ENCODE measurements around the gene OGFOD2. TPM values are rescaled to one million over a fixed set of nuclear protein-coding genes. Genes with fewer than 3 reads are reported as not detected.

OGFOD2 gene
- polyA plus RNA-seq, 1 experiment: 10.8 TPM

DNA sequence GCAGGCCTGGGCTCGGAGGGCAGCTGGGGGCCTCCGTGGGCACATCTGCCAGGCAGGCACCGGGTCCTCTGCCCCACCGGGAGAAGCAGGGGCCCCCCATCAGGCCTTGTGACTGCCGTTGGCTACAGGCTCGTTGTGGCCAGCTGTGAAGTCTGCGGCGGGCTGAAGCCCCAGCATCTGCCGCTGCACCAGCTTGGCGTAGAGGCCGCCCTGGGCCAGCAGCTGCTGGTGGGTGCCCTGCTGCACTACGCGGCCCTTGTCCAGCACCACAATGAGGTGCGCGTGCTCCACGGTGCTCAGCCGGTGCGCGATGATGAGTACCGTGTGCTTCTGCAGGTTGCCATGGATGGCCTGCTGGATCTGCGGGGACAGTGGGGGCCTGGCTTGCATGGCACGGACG, 45.2 kb upstream of the OGFOD2 start:
- no peak for DNase-seq (ENCODE audit: low read depth)
- ChIA-PET POLR2A (no interaction called here), CTCF (interaction anchor here (0.7 kb wide), 1 partner anchor 69 kb away, joined by 4 read pairs; no protein-coding TSS in a partner anchor)
- no peaks in the 10 kb centered on the region; the same call in none of the 2 replicates for H3K36me3 ChIP-seq (ENCODE audit: control insufficient read depth, insufficient read depth, low read length)
- TF ChIP-seq, protein P1, sequence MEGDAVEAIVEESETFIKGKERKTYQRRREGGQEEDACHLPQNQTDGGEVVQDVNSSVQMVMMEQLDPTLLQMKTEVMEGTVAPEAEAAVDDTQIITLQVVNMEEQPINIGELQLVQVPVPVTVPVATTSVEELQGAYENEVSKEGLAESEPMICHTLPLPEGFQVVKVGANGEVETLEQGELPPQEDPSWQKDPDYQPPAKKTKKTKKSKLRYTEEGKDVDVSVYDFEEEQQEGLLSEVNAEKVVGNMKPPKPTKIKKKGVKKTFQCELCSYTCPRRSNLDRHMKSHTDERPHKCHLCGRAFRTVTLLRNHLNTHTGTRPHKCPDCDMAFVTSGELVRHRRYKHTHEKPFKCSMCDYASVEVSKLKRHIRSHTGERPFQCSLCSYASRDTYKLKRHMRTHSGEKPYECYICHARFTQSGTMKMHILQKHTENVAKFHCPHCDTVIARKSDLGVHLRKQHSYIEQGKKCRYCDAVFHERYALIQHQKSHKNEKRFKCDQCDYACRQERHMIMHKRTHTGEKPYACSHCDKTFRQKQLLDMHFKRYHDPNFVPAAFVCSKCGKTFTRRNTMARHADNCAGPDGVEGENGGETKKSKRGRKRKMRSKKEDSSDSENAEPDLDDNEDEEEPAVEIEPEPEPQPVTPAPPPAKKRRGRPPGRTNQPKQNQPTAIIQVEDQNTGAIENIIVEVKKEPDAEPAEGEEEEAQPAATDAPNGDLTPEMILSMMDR (IDR thresholded peaks at IDR 0.05; ENCODE audit: insufficient read depth, low read depth, low read length): no peak
- H3K4me3 ChIP-seq (ENCODE audit: low read depth, low read length): no peak overlapping the region
- no peaks in the 10 kb centered on the region for H3K27me3 ChIP-seq (ENCODE audit: control insufficient read depth, insufficient read depth, low read length)

DNA sequence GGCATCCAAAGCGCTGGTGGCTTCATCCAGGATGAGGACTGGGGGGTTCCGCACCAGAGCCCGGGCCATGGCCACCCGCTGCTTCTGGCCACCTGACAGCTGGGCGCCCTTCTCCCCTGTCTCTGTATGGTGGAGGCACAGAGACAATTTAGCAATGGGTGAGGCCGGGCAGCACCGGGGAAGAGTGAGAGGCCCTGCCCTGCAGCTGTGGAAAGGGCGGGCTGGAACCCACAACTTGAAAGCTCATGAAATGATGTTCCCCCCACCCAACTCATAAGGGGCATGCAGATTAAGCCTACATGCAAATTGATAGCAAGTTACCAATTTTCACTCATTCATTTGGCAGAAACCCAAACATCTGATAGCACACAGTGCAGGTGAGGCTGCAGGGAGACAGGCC, 42.8 kb upstream of the OGFOD2 start:
- no peak overlapping the region for H3K4me3 ChIP-seq (ENCODE audit: low read depth, low read length)
- no peaks in the 10 kb centered on the region; the same call in none of the 2 replicates for H3K36me3 ChIP-seq (ENCODE audit: control insufficient read depth, insufficient read depth, low read length)
- CTCF ChIA-PET: no interaction called here
- DNase-seq (ENCODE audit: low read depth): no peak
- POLR2A ChIA-PET: no interaction called here
- H3K27me3 ChIP-seq (ENCODE audit: control insufficient read depth, insufficient read depth, low read length): no peaks in the 10 kb centered on the region
- TF ChIP-seq, protein P1 (IDR thresholded peaks at IDR 0.05; ENCODE audit: insufficient read depth, low read depth, low read length): no peak

DNA sequence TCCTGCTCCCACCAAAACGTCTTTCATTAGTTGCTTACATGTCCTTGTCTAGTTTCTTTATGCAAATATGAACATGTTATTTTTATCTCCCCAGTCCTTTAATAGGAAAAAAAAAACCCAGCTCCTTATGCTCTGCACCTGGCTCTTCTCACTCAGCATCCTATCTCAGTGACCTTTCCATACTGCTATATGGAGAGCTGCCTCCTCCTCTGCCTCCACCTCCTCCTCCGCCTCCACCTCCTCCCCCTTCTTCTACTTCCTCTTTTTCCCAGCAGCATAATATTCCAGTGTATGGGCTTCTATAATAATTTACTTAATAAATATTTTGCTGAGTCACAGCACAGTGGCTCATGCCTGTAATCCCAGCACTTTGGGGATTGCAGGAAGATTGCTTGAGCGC, 40.3 kb upstream of the OGFOD2 start:
- CTCF ChIA-PET: no interaction called here
- no peak overlapping the region for H3K4me3 ChIP-seq (ENCODE audit: low read depth, low read length)
- no peaks in the 10 kb centered on the region for H3K27me3 ChIP-seq (ENCODE audit: control insufficient read depth, insufficient read depth, low read length)
- POLR2A ChIA-PET: no interaction called here
- no peaks in the 10 kb centered on the region; the same call in none of the 2 replicates for H3K36me3 ChIP-seq (ENCODE audit: control insufficient read depth, insufficient read depth, low read length)
- TF ChIP-seq, protein P1 (IDR thresholded peaks at IDR 0.05; ENCODE audit: insufficient read depth, low read depth, low read length): no peak
- DNase-seq (ENCODE audit: low read depth): no peak

DNA sequence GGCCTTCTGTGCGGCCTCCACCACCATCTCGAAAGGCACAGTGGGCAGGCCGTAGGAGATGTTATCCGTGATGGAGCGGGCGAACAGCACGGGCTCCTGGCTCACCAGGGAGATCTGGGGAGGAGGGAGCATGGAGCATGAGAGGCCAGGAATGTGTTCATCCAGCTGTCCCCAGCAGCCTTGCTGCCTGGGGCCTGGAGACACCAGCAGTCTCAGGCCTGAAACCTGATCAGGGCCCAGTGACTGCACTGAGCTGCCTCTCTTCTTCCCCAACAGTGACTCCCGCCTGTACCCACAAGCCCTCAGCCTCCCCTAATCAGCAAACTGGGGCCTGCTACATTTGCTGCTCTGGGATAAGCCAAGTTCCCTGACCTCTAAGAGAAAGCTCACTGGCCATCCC, 39.7 kb upstream of the OGFOD2 start:
- no peak for DNase-seq (ENCODE audit: low read depth)
- ChIA-PET POLR2A (no interaction called here), CTCF (interaction anchor here (0.6 kb wide), 1 partner anchor 75 kb away, joined by 3 read pairs; no protein-coding TSS in a partner anchor)
- TF ChIP-seq, protein P1 (IDR thresholded peaks at IDR 0.05; ENCODE audit: insufficient read depth, low read depth, low read length): no peak
- Histone ChIP-seq H3K4me3 (ENCODE audit: low read depth, low read length) (no peak overlapping the region), H3K36me3 (ENCODE audit: control insufficient read depth, insufficient read depth, low read length) (no peaks in the 10 kb centered on the region; the same call in none of the 2 replicates), H3K27me3 (ENCODE audit: control insufficient read depth, insufficient read depth, low read length) (no peaks in the 10 kb centered on the region)

- ChIA-PET CTCF (interaction anchor here (1.8 to 1.9 kb wide), 2 partner anchors 9 to 77 kb away, joined by 5 to 6 read pairs; no protein-coding TSS in a partner anchor), POLR2A (no interaction called here)
- Histone ChIP-seq H3K36me3 (ENCODE audit: control insufficient read depth, insufficient read depth, low read length) (no peaks in the 10 kb centered on the region; the same call in 1 of the 2 replicates), H3K4me3 (ENCODE audit: low read depth, low read length) (no peak overlapping the region), H3K27me3 (ENCODE audit: control insufficient read depth, insufficient read depth, low read length) (no peaks in the 10 kb centered on the region)
- TF ChIP-seq, protein P1 (IDR thresholded peaks at IDR 0.05; ENCODE audit: insufficient read depth, low read depth, low read length): no peak
- no peak for DNase-seq (ENCODE audit: low read depth)
Observed at GRCh38 chr12:122937622-122938091, 37.4 kb upstream of the OGFOD2 start.
